GM19099 (cell line): ENCODE data around the gene SOX18.

Source experiments
- POLR2A ChIP-seq: IDR thresholded peaks from 3 replicates; pipeline ENCODE4 v1.6.1; 2011; ENCODE audit warnings: low read depth; ENCODE audit not compliant: insufficient read length; ENCODE audit errors: extremely low read depth

The SOX18 gene

DNA sequence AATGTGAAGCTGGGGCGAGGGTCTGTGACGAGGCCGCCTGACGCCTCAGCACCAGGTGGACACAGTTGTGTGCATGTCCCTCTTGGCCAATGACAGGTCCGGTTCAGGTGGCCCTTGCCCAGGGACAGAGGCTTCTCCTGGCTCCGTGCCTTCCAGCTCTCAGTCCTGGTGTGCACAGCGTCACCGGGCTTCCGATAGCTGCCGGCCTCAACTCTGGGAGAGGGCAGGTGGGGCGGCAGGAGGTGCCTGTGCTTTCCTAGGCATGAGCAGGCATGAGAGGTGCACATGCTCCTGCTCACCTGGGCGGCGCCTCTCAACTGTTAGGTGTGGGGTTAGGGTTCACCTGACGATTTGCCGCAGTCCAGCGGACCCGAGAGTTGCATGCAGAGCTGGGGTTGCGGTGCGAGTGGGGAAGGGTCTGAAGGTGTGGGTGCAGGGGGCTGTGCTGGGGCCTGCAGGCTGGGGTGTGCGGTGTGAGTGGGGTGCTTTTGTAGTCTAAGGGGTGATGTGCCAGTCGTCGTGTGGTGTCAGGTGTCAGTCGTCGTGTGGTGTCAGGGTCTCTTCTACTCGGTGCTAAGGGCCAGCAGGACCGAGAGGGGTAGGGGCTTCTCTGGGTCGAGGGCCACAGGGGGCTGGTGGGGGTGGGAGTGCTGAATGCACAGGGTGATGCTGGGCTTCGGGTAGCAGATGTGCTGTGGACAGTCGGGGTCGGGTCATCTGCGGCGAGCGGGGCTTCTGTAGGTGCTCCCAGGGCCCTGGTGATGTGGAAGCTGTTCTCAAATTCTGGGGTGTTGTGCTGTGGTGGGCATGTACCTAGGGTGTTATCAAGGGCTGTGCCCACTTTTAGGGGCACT is 3.8 kb upstream of the SOX18 start:
- no peak for TF ChIP-seq POLR2A

DNA sequence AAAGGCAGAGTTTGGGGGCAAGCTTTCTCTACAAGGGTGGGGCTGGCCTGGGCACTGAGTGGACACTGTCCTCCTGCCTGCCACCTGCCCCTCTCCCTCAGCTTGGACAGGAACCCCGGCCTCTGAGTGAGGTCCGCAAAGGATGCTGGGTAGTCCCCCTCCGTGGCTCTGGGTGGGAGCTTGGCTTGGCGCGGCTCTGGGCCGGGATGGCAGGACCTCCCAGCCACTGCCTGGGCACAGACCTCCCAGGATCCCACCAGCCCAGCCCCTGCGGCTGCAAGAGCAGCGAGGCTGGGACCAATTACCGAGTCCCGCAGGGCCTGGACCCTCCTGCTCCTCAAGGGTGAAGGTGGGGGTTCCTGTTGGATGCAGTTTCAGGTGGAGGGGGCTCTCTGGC is 2.9 kb upstream of the SOX18 start:
- no peak for TF ChIP-seq POLR2A

DNA sequence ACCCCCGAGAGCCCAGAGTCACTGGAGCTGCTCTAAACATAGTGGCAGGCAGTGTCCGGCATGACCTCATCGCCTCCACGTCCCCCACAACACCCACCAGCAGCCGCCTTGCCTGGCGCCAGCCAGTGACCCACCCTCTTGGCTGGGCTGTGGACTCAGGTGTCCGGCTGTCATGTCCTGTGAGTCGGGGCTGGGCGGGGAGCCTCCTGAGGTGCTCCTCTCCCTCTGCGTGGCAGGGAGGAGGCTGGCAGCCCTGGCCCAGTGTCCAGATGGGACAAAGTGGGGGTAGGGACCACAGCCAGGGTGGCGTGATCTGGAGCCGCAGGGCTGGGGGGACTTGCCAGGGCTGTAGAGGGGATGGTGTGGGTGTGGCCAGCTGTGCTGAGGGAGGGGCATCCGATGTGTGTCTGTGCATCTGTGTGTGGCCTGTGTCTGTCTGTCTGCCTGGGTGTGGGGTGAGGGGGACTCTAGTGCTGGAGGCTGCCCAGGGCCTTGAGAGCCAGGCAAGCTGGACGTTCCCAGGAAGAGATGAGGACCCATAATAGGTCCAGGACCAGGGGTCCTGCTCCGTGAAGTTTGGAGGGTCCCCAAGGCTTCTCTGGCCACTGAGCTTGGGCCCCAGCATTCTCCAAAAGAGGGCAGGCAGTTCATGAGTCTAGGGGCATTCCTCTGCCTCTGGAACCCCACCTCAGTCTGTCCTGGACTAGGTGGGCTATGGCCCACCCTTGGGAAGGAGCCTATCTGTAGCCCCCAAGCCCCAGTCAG is 2.3 kb upstream of the SOX18 start:
- TF ChIP-seq POLR2A = no peak

DNA sequence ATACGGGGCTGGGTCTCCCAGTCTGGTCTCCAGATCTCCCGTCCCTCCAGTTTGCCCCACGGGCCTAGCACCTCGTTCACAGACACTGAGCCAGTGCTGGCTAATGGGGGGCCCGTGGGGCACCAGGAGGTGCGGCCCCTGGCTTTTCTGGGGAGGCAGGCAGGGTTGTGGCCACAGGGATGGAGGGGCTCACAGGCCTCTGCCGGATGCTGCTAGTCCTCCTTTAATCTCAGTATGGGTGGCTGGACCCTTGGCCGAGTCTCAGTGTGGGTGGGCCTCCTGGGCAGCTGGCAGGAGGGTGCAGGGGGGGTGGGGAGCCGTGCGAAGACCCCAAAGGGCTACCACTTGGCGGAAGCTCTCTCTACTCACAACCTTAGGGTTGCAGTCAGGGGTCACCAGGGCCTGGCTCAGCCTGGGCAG is 1.6 kb upstream of the SOX18 start:
- no peak for TF ChIP-seq POLR2A

DNA sequence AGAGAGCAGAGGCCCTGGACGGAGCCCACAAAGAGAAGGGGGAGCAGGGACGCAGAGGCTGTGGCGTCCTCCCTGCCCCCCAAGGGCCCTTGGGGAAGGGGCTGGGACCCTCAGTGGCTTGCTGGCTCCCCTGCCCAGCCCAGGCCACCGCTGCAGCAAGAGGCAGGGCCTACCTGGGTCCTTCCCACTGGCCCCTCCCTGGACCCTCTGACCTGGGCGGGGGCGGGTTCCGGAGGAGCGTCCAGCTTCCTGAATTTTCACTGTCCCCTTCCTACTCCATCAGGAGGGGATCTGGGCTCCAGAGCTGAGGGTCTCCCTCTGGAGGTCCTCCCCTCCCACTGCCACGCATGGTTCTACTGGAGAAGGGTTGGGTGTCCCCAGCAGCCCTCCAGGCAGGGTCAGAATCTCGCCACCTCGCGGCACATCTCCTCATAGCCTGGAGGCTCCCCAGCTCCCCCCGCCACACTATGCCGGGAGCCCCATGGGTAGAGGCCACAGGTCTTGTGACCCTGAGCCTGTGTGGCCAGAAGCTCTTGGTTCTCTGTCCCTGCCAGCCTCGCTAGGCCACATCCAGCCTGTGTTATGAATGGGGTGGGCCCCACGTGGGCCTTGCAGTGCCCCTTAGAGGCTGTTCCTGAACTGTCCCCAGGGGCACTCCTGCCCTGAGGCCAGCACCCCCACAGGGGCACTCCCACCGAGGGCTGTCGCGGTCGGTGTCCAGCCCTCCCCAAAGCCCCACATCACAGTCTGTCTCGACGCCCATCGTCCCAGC is 1.0 kb upstream of the SOX18 start:
- TF ChIP-seq POLR2A = no peak

DNA sequence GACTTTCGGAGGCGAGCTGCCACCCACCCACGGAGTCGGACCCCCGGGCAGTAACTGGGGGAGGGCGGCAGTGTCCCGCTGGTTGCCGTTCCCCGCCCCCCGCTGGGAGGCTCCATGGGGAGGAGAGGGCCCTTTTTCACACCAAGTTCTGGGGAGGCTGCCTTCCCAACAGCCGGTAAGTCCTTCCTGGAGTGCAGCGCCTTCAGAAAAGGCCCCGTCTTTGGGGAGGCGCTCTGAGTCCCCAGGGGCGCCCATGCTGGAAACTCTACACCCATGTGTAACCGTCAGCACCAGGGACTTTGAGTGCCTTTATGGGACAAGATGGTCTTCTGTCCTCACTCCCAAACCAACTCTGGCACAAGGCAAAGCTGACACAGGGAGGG is 430 bp upstream of the SOX18 start:
- no peak for TF ChIP-seq POLR2A

DNA sequence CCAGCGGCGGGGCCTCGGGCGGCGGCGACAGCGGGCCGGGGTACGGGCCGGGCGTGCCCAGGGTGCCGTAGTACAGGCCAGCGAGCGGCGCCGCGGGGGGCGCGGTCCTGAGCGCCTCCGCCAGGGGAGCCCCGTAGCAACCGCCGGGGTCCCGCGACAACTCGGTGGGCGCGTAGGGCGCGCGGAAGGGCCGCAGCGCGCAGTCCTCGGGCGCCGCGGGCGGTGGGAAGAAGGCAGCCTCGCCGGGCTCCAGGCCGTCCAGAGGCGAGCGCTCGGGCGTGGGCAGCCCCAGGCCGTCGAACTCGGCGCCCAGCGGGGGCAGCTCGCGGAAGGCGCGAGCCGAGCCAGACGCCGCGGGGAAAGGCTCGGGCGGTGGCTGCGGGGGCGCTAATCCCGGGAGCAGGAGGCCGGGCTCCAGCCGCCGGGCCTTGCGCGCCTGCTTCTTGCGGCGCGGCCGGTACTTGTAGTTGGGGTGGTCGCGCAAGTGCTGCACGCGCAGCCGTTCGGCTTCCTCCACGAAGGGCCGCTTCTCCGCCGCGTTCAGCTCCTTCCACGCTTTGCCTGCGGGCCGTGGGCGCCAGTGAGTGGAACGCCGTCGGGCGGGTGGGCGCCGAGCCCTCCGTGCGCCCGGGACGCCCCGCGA is 916 bp downstream of the SOX18 start:
- no peak for TF ChIP-seq POLR2A

DNA sequence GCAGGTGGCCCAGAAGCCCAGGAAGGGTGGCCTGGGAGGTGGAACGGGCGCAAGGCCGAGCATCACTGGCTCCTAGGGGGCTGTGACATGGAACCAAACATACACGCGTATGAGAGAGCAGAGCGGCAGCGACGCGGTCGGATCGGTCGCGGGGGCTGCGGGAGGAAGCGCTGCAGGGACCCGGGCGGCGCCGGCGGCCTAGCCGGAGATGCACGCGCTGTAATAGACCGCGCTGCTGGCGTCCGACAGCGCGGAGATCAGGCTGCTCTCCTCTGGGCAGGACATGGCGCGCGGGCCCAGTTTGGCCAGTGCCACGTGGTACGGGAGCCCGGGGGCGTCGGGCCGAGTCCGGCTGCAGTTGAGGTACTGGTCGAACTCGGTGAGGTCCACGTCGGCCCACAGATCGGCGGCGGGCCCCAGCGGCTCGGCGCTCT is 1.5 kb downstream of the SOX18 start:
- TF ChIP-seq POLR2A = no peak

DNA sequence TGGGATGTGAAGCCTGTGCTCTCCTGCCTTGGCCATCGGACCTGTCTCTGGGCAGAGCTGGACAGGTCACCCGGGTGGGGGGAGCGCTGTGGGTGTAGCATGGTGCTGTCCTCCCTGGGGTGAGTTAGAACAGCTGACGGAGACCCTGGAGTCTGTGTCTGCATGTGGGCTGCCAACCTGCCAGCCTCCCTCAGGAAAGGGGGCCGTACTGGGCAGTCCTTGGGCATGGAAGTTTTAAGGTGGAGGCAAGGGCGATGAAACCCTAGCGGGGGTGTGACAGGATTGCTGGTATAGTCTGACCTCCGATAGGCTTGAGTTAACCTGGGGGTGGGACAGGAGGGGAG is 2.4 kb downstream of the SOX18 start:
- no peak for TF ChIP-seq POLR2A

DNA sequence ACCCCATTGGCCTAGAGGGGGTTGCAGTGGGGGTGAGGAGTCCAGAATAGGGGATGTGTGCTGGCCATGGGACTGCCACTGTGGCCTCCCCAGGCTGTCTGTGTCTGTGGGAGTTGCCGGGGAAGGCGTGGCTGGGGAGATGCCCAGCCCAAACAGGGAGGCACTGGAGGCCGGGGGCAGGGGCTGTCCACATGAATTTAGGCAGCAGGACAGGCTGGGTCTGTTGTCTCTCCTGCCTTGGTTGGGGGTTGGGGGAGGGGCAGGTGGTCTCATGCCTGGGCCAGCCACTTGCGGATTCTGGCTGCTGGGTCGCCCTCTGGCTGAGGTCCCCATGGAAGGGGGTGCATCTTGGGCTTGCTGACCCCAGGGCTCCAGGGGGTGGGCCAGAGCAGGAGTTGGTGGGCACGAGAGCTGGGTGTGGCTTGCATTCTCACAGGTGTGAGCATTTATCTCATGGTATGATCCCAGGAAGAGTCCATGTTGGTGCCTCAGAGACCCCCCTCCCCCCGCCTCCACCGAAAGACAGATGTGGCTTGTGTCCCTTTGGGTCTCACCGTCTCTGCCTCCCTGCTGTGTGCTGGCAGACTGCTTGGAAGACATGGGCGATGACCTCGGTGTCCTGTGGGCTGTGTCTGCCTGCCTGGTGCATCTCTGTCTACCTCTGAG is 4.0 kb downstream of the SOX18 start:
- TF ChIP-seq POLR2A = no peak

DNA sequence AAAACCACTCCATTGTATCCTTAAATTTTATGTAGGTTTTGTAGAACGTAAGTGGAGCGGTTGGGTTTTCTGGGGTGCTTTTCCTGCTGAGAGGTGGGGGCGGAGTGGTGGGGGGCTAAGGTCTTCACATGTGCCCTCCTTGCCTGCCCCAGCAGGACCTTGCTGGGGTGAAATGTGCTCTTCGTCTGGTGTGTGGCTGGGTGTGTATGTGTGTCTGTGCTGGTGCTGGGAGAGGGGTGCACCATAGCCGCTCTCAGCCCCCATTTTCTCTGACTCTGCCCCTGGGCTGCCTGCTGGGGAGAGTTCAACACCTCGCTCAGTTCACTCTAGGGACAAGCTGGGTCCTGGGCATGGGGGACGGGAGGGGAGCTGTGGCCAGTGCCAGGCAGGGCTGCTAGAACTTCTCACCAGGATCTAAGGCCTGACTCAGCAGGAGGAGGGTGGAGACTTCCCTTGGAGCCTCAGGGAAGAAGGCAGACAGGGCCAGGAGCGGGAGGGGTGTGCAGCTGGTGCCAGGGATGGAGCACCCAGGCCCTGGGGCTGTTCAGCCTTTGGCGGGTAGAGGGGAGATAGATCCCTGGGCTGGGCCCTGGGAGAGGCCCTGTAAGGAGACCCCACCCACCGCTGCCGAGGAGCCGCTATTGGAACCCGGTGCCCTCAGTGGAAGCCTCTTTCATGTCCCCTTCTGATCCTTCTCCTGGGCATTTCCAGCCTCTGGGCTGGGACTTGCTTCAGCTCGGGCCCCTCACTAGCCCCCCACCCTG is 4.8 kb downstream of the SOX18 start:
- no peak for TF ChIP-seq POLR2A

DNA sequence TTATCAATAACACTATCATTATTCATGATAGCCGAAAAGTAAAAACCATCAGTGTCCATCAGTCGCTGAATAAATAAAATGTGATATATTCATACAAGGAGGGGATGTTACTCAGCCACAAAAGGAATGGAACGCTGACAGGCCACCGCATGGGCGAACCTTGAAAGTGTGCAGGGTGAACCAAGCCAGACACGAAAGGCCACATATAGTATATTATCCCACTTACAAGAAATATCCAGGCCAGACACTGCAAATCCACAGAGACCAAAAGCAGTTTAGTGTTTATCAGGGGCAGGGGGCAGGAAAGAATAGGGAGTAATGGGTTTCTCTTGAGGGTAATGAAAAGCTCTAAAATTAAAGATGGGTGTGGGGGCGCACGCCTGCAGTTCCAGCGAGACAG is 5.7 kb downstream of the SOX18 start:
- no peak for TF ChIP-seq POLR2A

DNA sequence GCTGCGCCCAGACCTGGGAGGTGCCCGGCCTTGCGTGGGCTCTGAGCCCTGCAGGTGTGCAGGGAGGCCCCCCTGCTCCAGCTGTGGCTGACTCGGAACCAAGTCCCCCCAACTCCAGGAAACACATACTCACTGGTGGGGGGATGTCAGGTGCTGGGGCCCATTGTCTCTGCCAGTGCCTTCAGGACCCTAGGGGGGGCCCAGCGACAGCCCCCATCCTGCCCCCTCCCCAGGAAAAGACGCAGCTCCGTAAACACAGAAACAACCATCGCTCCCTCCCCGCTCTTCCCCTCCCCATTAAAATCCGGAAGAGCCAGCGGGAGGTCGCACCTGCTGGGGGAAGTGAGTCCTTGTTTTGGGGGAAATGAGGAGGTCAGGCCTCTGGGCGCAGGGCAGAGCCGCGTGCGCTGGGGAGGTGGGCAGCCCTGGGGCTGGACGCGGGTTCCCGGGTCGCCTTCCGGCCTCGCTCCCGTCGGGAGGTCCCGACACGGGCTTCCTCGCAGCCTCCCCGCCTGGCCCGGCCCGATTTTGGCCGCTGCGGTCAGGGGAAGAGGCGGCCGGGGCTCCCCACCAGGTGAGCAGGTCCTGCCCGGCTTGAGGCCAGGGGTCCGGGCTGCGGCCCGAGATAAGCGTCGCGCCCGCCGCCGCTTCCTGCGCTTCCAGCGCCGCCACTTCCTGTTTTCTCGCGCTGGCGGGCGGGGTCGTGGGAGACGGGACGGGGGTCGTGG is 7.2 kb downstream of the SOX18 start:
- TF ChIP-seq POLR2A = peak; percentile 42

DNA sequence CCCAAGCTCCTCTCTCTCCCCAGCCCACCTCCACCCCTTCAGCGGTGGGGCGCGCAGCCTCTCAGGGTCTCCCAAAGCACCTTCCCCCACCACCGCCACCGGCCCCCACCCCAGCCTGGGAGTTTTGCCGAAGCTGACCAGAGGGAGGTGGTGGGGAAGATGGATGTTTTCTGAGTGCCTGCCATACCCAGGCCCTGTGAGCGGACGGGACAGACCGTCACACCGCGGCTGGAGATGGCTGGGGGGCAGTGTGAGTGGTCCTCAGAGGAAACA is 7.7 kb downstream of the SOX18 start:
- no peak for TF ChIP-seq POLR2A
